CD4-positive, alpha-beta T cell (primary cell): ENCODE results near the gene PRKN. TPM values are rescaled to one million over a fixed set of nuclear protein-coding genes. Genes with fewer than 3 reads are reported as not detected.

Source experiments
- ATAC-seq: fragments of 200-7000 bp; cut with Tn5 transposase; one replicate; pipeline ENCODE4 v1.10.0; 2022; ENCODE audit warnings: mild to moderate bottlenecking; ENCODE audit not compliant: poor library complexity
- CTCF ChIA-PET: fragments of 350-600 bp; sonication (Branson Sonifier 250); formaldehyde crosslinking; loops from one replicate; lab custom pipeline; 2021; ENCODE audit warnings: antibody characterized with exemption, inconsistent platforms; lab: Charles Lee
- POLR2A ChIA-PET: fragments of 350-600 bp; sonication (Branson Sonifier 250); formaldehyde crosslinking; loops from one replicate; lab custom pipeline; 2021; ENCODE audit warnings: antibody characterized with exemption, inconsistent platforms; lab: Charles Lee
- DNase-seq, 14 experiments: peaks; one replicate each; pipeline ENCODE4 v3.0.0-alpha.2; 2013 to 2020; ENCODE audit warnings: mixed read lengths in 2 of 14
- H3K27ac ChIP-seq, 2 donors: one replicate each; pipeline versions ENCODE4 v1.5.1 to v1.7.0; 2013; ENCODE audit warnings: low read length in 2 of 2, low read depth in 1 of 2, mild to moderate bottlenecking in 1 of 2
- H3K27me3 ChIP-seq, 2 experiments: 1 replicate in 1 of 2; 2 replicates in 1 of 2; pipeline versions ENCODE4 v1.6.1 to v1.7.0; 2013; ENCODE audit warnings: low read length in 2 of 2, control low read depth in 1 of 2, mild to moderate bottlenecking in 1 of 2, moderate library complexity in 1 of 2; ENCODE audit not compliant: insufficient read depth in 2 of 2, control insufficient read depth in 1 of 2
- H3K36me3 ChIP-seq: one replicate; pipeline ENCODE4 v1.6.1; 2013; ENCODE audit warnings: low read length, control low read depth; ENCODE audit not compliant: insufficient read depth
- H3K4me1 ChIP-seq: one replicate; pipeline ENCODE4 v1.6.1; 2013; ENCODE audit warnings: low read length, control low read depth; ENCODE audit not compliant: insufficient read depth
- H3K4me3 ChIP-seq: one replicate; pipeline ENCODE4 v1.5.1; 2013; ENCODE audit warnings: mild to moderate bottlenecking, low read length, moderate library complexity
- H3K9me3 ChIP-seq, 2 experiments: 1 replicate in 1 of 2; 2 replicates in 1 of 2; pipeline versions ENCODE4 v1.6.1 to v1.7.0; 2013; ENCODE audit warnings: low read length in 2 of 2, mild to moderate bottlenecking in 2 of 2, control low read depth in 1 of 2, moderate library complexity in 1 of 2; ENCODE audit not compliant: control insufficient read depth in 1 of 2, insufficient read depth in 1 of 2
- H3K27ac Mint-ChIP-seq: one replicate; pipeline ENCODE4 v1.8.0; 2020; ENCODE audit warnings: mixed read lengths
- H3K27me3 Mint-ChIP-seq: one replicate; pipeline ENCODE4 v1.8.0; 2021; ENCODE audit warnings: mixed read lengths
- H3K36me3 Mint-ChIP-seq: one replicate; pipeline ENCODE4 v1.8.0; 2021; ENCODE audit warnings: low read depth, mixed read lengths
- H3K4me1 Mint-ChIP-seq: one replicate; pipeline ENCODE4 v1.8.0; 2021; ENCODE audit warnings: low read depth, mixed read lengths
- H3K4me3 Mint-ChIP-seq: one replicate; pipeline ENCODE4 v1.8.0; 2020; ENCODE audit warnings: mild to moderate bottlenecking, mixed read lengths
- H3K9me3 Mint-ChIP-seq: one replicate; pipeline ENCODE4 v1.8.0; 2020; ENCODE audit warnings: mixed read lengths
- CTCF ChIP-seq: fragments of 200-600 bp; IDR thresholded peaks from one replicate; pipeline ENCODE4 v1.8.0; 2022; ENCODE audit warnings: antibody characterized with exemption, mild to moderate bottlenecking
- intact Hi-C, 2 experiments: fragments of 100-400 bp; cut with DNase I in 1 of 2; cut with micrococcal nuclease in 1 of 2; formaldehyde crosslinking; loops; one replicate each; pipeline versions ENCODE4 v1.15.1 to v1.9.0; 2023 to 2025; cut with DNase I, micrococcal nuclease
- total RNA-seq, 174 experiments: library from RNA in 2 of 174; stranded (reverse) in 2 of 174; gene quantifications; one replicate each; pipeline ENCODE4 v1.2.3 and lab custom pipeline; 2021 to 2026

The PRKN gene
- total RNA-seq, 2 experiments from 2014 or later: 5.2 to 5.4 TPM

GRCh38 chr6:161440299-161440698, 1287.3 kb downstream of the PRKN start:
- intact Hi-C loops: no loop called here
- no peaks in the 10 kb centered on the region for H3K36me3 ChIP-seq
- ChIA-PET POLR2A (no interaction called here), CTCF (no interaction called here)
- no peak overlapping the region for H3K27ac ChIP-seq
- no peaks in the 10 kb centered on the region for H3K27me3 ChIP-seq
- no peak overlapping the region for H3K4me3 Mint-ChIP-seq
- no peak for DNase-seq
- no peak for ATAC-seq
- peaks cover 6% of the 10 kb centered on the region for H3K27me3 Mint-ChIP-seq
- TF ChIP-seq CTCF: no peak
- no peaks in the 10 kb centered on the region for H3K36me3 Mint-ChIP-seq
- no peaks in the 10 kb centered on the region for H3K4me1 ChIP-seq
- peaks cover 0 to 2% of the 10 kb centered on the region in 2 experiments for H3K9me3 ChIP-seq
- H3K9me3 Mint-ChIP-seq: no peaks in the 10 kb centered on the region
- no peak overlapping the region for H3K27ac Mint-ChIP-seq
- no peak overlapping the region for H3K4me3 ChIP-seq
- H3K4me1 Mint-ChIP-seq: no peaks in the 10 kb centered on the region

GRCh38 chr6:161439093-161439492, 1288.5 kb downstream of the PRKN start:
- H3K9me3 ChIP-seq: no peaks in the 10 kb centered on the region
- CTCF ChIA-PET: interaction anchor here (0.8 to 1.0 kb wide), 2 partner anchors 21 to 23 kb away, joined by 3 to 4 read pairs; no protein-coding TSS in a partner anchor
- ATAC-seq: no peak
- H3K4me3 Mint-ChIP-seq: no peak overlapping the region
- POLR2A ChIA-PET: no interaction called here
- H3K4me1 ChIP-seq: no peaks in the 10 kb centered on the region
- no peak for TF ChIP-seq CTCF
- H3K27me3 Mint-ChIP-seq: peaks cover 6% of the 10 kb centered on the region
- no peak overlapping the region for H3K27ac ChIP-seq
- no peaks in the 10 kb centered on the region for H3K4me1 Mint-ChIP-seq
- intact Hi-C loops: no loop called here
- no peaks in the 10 kb centered on the region for H3K9me3 Mint-ChIP-seq
- no peaks in the 10 kb centered on the region for H3K36me3 Mint-ChIP-seq
- H3K27me3 ChIP-seq: no peaks in the 10 kb centered on the region
- no peaks in the 10 kb centered on the region for H3K36me3 ChIP-seq
- DNase-seq: no peak
- H3K4me3 ChIP-seq: no peak overlapping the region
- H3K27ac Mint-ChIP-seq: no peak overlapping the region

- TF ChIP-seq CTCF: no peak
- ChIA-PET CTCF (interaction anchor here (1.0 kb wide), 1 partner anchor 20 kb away, joined by 3 read pairs; no protein-coding TSS in a partner anchor), POLR2A (no interaction called here)
- H3K36me3 ChIP-seq: no peaks in the 10 kb centered on the region
- Mint-ChIP-seq H3K4me3 (no peak overlapping the region), H3K36me3 (no peaks in the 10 kb centered on the region), H3K27me3 (peaks cover 6% of the 10 kb centered on the region), H3K4me1 (no peaks in the 10 kb centered on the region), H3K9me3 (no peaks in the 10 kb centered on the region), H3K27ac (no peak overlapping the region)
- intact Hi-C loops: no loop called here
- no peak for DNase-seq
- H3K9me3 ChIP-seq: no peaks in the 10 kb centered on the region
- H3K4me1 ChIP-seq: no peaks in the 10 kb centered on the region
- ATAC-seq: no peak
- no peak overlapping the region for H3K4me3 ChIP-seq
- no peak overlapping the region for H3K27ac ChIP-seq
- no peaks in the 10 kb centered on the region for H3K27me3 ChIP-seq
Observed at GRCh38 chr6:161438430-161439030, 1289.0 kb downstream of the PRKN start.
